Hepatocyte (in vitro differentiated cells): ENCODE data around the gene ACOXL. TPM values are rescaled to one million over a fixed set of nuclear protein-coding genes. Genes with fewer than 3 reads are reported as not detected.
A peak's percentile ranks its signal among the peaks of the same experiment; 100 is the strongest.

Experiments
- DNase-seq: peaks from one replicate; pipeline ENCODE4 v3.0.0-alpha.2; 2016; ENCODE audit warnings: low spot score
- H2AFZ ChIP-seq: fragments of 200-600 bp; sonication (generic); 2 replicates; pipeline ENCODE4 v1.6.0; 2016; ENCODE audit warnings: antibody characterized with exemption, mild to moderate bottlenecking
- H3K27ac ChIP-seq: fragments of 200-600 bp; sonication (generic); 2 replicates; pipeline ENCODE4 v1.5.1; 2016; ENCODE audit warnings: mild to moderate bottlenecking
- H3K27me3 ChIP-seq: fragments of 200-600 bp; sonication (generic); 2 replicates; pipeline ENCODE4 v1.6.1; 2016
- H3K36me3 ChIP-seq: fragments of 200-600 bp; sonication (generic); replicated peaks from 2 replicates; pipeline ENCODE4 v1.5.1; 2016; ENCODE audit warnings: low read depth; ENCODE audit not compliant: insufficient read depth
- H3K4me1 ChIP-seq: fragments of 200-600 bp; sonication (generic); 2 replicates; pipeline ENCODE4 v1.5.1; 2016; ENCODE audit warnings: mild to moderate bottlenecking, moderate library complexity; ENCODE audit not compliant: insufficient read depth
- H3K4me2 ChIP-seq: fragments of 200-600 bp; sonication (generic); 2 replicates; pipeline ENCODE4 v1.6.0; 2016
- H3K4me3 ChIP-seq: fragments of 200-600 bp; sonication (generic); 2 replicates; pipeline ENCODE4 v1.5.1; 2016; ENCODE audit warnings: mild to moderate bottlenecking
- H3K79me2 ChIP-seq: fragments of 200-600 bp; sonication (generic); 2 replicates; pipeline ENCODE4 v1.6.0; 2017; ENCODE audit warnings: mild to moderate bottlenecking
- H3K9me2 ChIP-seq: fragments of 200-600 bp; sonication (generic); replicated peaks from 2 replicates; pipeline ENCODE4 v1.6.0; 2017; ENCODE audit warnings: mild to moderate bottlenecking; ENCODE audit not compliant: insufficient read depth
- H3K9me3 ChIP-seq: fragments of 200-600 bp; sonication (generic); 2 replicates; pipeline ENCODE4 v1.5.1; 2016; ENCODE audit warnings: low read depth, mild to moderate bottlenecking
- H4K20me1 ChIP-seq: fragments of 200-600 bp; sonication (generic); 2 replicates; pipeline ENCODE4 v1.6.0; 2016; ENCODE audit warnings: mild to moderate bottlenecking; ENCODE audit not compliant: insufficient read depth, poor library complexity, severe bottlenecking
- CTCF ChIP-seq: fragments of 200-600 bp; sonication (generic); IDR thresholded peaks from 2 replicates; pipeline ENCODE4 v1.5.1; 2016; ENCODE audit warnings: antibody characterized with exemption, mild to moderate bottlenecking; ENCODE audit not compliant: poor library complexity
- EZH2 ChIP-seq: fragments of 200-600 bp; sonication (generic); IDR thresholded peaks from 2 replicates; pipeline ENCODE4 v1.6.1; 2016; ENCODE audit warnings: antibody characterized with exemption, mild to moderate bottlenecking, borderline replicate concordance
- EZH2phosphoT487 ChIP-seq: fragments of 200-600 bp; sonication (generic); IDR thresholded peaks from one replicate; pipeline ENCODE4 v1.6.1; 2018; ENCODE audit warnings: antibody characterized with exemption, mild to moderate bottlenecking, low read depth, moderate library complexity; ENCODE audit not compliant: unreplicated experiment, severe bottlenecking
- WGBS: methylation state at CpG from one replicate; pipeline ENCODE4 v1.1.6; 2016; ENCODE audit warnings: low lambda C conversion rate; ENCODE audit errors: missing lambda C conversion rate; 5-methylcytosine and 5-hydroxymethylcytosine counted together
- polyA plus RNA-seq: library from polyadenylated mRNA; unstranded; fragments of >200 nt; fragmentation: Nextera tagmentation; extraction: Ambion mirVana; gene quantifications from 2 replicates; pipeline ENCODE4 v1.2.1, GENCODE V29; 2016
- total RNA-seq: library from RNA; depleted of rRNA; stranded (reverse); fragments of >200 nt; gene quantifications from 2 replicates; pipeline ENCODE4 v1.2.3, GENCODE V29; 2014

Gene ACOXL
- total and polyA plus RNA-seq, 2 experiments from 2014 or later, result 0.23 to 1.1 TPM

GRCh38 chr2:110741491-110741980, 9.2 kb downstream of the ACOXL start:
- Histone ChIP-seq H3K9me3 (no peaks in the 10 kb centered on the region), H3K36me3 (no peaks in the 10 kb centered on the region), H3K27me3 (peaks cover 21% of the 10 kb centered on the region), H3K79me2 (no peaks in the 10 kb centered on the region), H3K4me1 (no peaks in the 10 kb centered on the region), H3K4me2 (no peak overlapping the region), H3K9me2 (no peaks in the 10 kb centered on the region), H2AFZ (no peak overlapping the region), H3K27ac (no peak overlapping the region), H3K4me3 (no peak overlapping the region), H4K20me1 (no peaks in the 10 kb centered on the region)
- 46% methylated on average over 9 of the region's 9 CpGs for WGBS
- DNase-seq, result peak; percentile 28
- no peak for TF ChIP-seq CTCF
- no peak for TF ChIP-seq EZH2phosphoT487
- no peak for TF ChIP-seq EZH2

GRCh38 chr2:110742412-110742811, 10.0 kb downstream of the ACOXL start:
- no peak for DNase-seq
- Histone ChIP-seq H3K9me3 (no peaks in the 10 kb centered on the region), H3K27ac (no peak overlapping the region), H3K36me3 (no peaks in the 10 kb centered on the region), H3K4me1 (no peaks in the 10 kb centered on the region), H3K4me3 (no peak overlapping the region), H3K9me2 (no peaks in the 10 kb centered on the region), H3K4me2 (no peak overlapping the region), H3K79me2 (no peaks in the 10 kb centered on the region), H3K27me3 (peaks cover 14% of the 10 kb centered on the region), H2AFZ (no peak overlapping the region), H4K20me1 (no peaks in the 10 kb centered on the region)
- 98% methylated on average over 2 of the region's 2 CpGs for WGBS
- TF ChIP-seq EZH2, result no peak
- no peak for TF ChIP-seq EZH2phosphoT487
- no peak for TF ChIP-seq CTCF

- no peaks in the 10 kb centered on the region for H3K9me3 ChIP-seq
- DNase-seq, result no peak
- 88% methylated on average over 5 of the region's 5 CpGs for WGBS
- no peaks in the 10 kb centered on the region for H3K4me1 ChIP-seq
- no peaks in the 10 kb centered on the region for H3K79me2 ChIP-seq
- no peaks in the 10 kb centered on the region for H3K9me2 ChIP-seq
- H3K27ac ChIP-seq, result no peak overlapping the region
- H3K27me3 ChIP-seq, result peaks cover 25% of the 10 kb centered on the region
- H3K36me3 ChIP-seq, result no peaks in the 10 kb centered on the region
- no peak overlapping the region for H2AFZ ChIP-seq
- H3K4me3 ChIP-seq, result no peak overlapping the region
- H3K4me2 ChIP-seq, result no peak overlapping the region
- no peak for TF ChIP-seq EZH2
- no peak for TF ChIP-seq EZH2phosphoT487
- TF ChIP-seq CTCF, result no peak
- H4K20me1 ChIP-seq, result no peaks in the 10 kb centered on the region
Measured at GRCh38 chr2:110743600-110743999, 11.2 kb downstream of the ACOXL start.

GRCh38 chr2:110744429-110744828, 12.1 kb downstream of the ACOXL start:
- H3K9me2 ChIP-seq, result no peaks in the 10 kb centered on the region
- H3K4me1 ChIP-seq, result no peaks in the 10 kb centered on the region
- no peak overlapping the region for H3K4me2 ChIP-seq
- TF ChIP-seq CTCF (no peak), EZH2 (no peak), EZH2phosphoT487 (no peak)
- H3K27ac ChIP-seq, result no peak overlapping the region
- no peaks in the 10 kb centered on the region for H4K20me1 ChIP-seq
- H3K36me3 ChIP-seq, result no peaks in the 10 kb centered on the region
- no peaks in the 10 kb centered on the region for H3K79me2 ChIP-seq
- no peaks in the 10 kb centered on the region for H3K9me3 ChIP-seq
- no peak overlapping the region for H2AFZ ChIP-seq
- peaks cover 32% of the 10 kb centered on the region for H3K27me3 ChIP-seq
- 87% methylated on average over 4 of the region's 4 CpGs for WGBS
- no peak for DNase-seq
- H3K4me3 ChIP-seq, result no peak overlapping the region
